Tibial artery (tissue), 4 donors: ENCODE measurements around the gene CNOT11.

ENCODE experiments used
- DNase-seq, 2 donors: peaks; one replicate each; pipeline ENCODE4 v3.0.0-alpha.2; 2019
- H3K27ac ChIP-seq, 2 donors: fragments of 200-600 bp; sonication (generic) in 1 of 2; 1 replicate in 1 of 2; 2 replicates in 1 of 2; pipeline ENCODE4 v1.5.1; 2018 to 2019; ENCODE audit warnings: mild to moderate bottlenecking in 1 of 2
- H3K27me3 ChIP-seq, 2 donors: fragments of 200-600 bp; sonication (generic) in 1 of 2; one replicate each; pipeline versions ENCODE4 v1.5.1 to v1.6.0; 2016 to 2019
- H3K36me3 ChIP-seq, 3 donors: fragments of 200-600 bp; sonication (generic) in 2 of 3; one replicate each; pipeline ENCODE4 v1.5.1; 2016 to 2019; ENCODE audit warnings: mild to moderate bottlenecking in 2 of 3
- H3K4me1 ChIP-seq, 4 donors: fragments of 200-600 bp; sonication (generic) in 2 of 4; 1 replicate in 3 of 4; 2 replicates in 1 of 4; pipeline ENCODE4 v1.5.1; 2016 to 2019
- H3K4me3 ChIP-seq, 2 donors: fragments of 200-600 bp; sonication (generic) in 1 of 2; 1 replicate in 1 of 2; 2 replicates in 1 of 2; pipeline ENCODE4 v1.5.1; 2018 to 2019; ENCODE audit warnings: mild to moderate bottlenecking in 2 of 2
- H3K9me3 ChIP-seq, 3 donors: fragments of 200-600 bp; sonication (generic) in 1 of 3; one replicate each; pipeline ENCODE4 v1.5.1; 2016 to 2019
- intact Hi-C: fragments of 100-400 bp; cut with DNase I; formaldehyde crosslinking; loops from one replicate; pipeline ENCODE4 v1.15.0; 2023; ENCODE audit warnings: low total_unique reads
- TF ChIP-seq, protein P1 (sequence below), 2 experiments: fragments of 200-600 bp in 1 of 2; fragments of 450-650 bp in 1 of 2; IDR thresholded peaks; one replicate each; pipeline ENCODE4 v1.5.1; 2017 to 2019; ENCODE audit warnings: antibody characterized with exemption in 2 of 2, mild to moderate bottlenecking in 1 of 2, moderate library complexity in 1 of 2

Gene CNOT11

DNA sequence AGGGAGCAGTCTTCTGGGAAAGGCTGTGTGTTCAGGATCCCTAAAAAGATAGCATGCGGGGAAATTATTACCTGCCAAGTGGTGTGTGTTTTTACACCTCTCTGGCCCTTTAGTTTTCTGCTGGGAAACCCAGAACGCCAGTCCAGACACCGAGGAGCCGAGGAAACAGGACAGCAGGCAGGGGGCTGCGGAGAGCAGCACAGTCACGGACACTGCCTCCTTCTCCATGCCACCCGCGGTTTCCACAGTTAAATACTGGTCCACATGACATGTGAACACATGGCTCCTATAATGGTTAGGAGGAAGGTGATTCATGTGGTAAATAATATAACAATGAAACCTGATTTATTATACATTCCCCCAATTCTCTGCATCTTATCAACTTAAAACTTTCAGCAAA lies 20.4 kb downstream of the CNOT11 start:
- H3K4me1 ChIP-seq, result no peaks in the 10 kb centered on the region
- TF ChIP-seq, protein P1, sequence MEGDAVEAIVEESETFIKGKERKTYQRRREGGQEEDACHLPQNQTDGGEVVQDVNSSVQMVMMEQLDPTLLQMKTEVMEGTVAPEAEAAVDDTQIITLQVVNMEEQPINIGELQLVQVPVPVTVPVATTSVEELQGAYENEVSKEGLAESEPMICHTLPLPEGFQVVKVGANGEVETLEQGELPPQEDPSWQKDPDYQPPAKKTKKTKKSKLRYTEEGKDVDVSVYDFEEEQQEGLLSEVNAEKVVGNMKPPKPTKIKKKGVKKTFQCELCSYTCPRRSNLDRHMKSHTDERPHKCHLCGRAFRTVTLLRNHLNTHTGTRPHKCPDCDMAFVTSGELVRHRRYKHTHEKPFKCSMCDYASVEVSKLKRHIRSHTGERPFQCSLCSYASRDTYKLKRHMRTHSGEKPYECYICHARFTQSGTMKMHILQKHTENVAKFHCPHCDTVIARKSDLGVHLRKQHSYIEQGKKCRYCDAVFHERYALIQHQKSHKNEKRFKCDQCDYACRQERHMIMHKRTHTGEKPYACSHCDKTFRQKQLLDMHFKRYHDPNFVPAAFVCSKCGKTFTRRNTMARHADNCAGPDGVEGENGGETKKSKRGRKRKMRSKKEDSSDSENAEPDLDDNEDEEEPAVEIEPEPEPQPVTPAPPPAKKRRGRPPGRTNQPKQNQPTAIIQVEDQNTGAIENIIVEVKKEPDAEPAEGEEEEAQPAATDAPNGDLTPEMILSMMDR (IDR thresholded peaks at IDR 0.05), result no peak
- no peaks in the 10 kb centered on the region for H3K9me3 ChIP-seq
- H3K36me3 ChIP-seq, result peaks cover 57 to 84% (median 69%) of the 10 kb centered on the region in 3 donors
- intact Hi-C loops, result no loop called here
- DNase-seq, result no peak
- no peak overlapping the region for H3K4me3 ChIP-seq
- H3K27me3 ChIP-seq, result no peaks in the 10 kb centered on the region
- no peak overlapping the region for H3K27ac ChIP-seq

DNA sequence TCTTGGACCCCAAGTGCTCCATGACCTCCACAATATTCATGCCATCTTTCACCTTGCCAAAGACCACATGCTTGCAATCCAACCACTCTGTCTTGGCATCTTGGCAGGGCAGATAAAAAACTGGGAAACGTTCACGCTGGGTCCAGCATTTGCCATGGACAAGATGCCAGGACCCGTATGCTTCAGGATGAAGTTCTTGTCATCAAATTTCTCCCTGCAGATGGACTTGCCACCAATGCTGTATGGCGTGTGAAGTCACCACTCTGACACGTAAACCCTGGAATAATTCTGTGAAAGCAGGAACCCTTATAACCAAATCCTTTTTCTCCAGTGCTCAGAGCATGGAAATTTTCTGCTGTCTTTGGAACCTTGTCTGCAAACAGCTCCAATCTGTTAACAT lies 21.5 kb downstream of the CNOT11 start:
- Histone ChIP-seq H3K36me3 (peaks cover 53 to 84% (median 69%) of the 10 kb centered on the region in 3 donors), H3K4me3 (no peak overlapping the region), H3K4me1 (no peaks in the 10 kb centered on the region), H3K27me3 (no peaks in the 10 kb centered on the region), H3K27ac (no peak overlapping the region), H3K9me3 (no peaks in the 10 kb centered on the region)
- intact Hi-C loops, result no loop called here
- TF ChIP-seq, protein P1 (IDR thresholded peaks at IDR 0.05), result no peak
- DNase-seq, result no peak

DNA sequence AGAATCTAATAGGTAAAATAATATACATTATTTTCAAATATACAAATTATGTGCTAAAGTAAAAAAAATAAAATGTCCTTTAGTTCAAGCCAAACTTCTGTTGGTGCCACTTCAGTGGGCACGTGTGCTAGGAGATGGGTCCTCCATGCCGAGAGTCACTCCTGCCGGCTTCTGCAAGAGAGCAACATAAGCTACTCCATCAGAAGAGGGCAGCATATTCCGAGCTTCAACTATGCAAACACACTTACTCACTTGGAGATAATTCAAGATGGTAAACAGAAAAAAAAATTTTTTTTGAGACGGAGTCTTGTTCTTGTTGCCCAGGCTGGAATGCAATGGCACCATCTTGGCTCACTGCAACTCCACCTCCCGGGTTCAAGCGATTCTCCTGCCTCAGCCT lies 24.4 kb downstream of the CNOT11 start:
- Histone ChIP-seq H3K9me3 (no peaks in the 10 kb centered on the region), H3K27ac (no peak overlapping the region), H3K4me3 (no peak overlapping the region), H3K4me1 (no peaks in the 10 kb centered on the region), H3K36me3 (peaks cover 46 to 84% (median 76%) of the 10 kb centered on the region in 3 donors), H3K27me3 (no peaks in the 10 kb centered on the region)
- TF ChIP-seq, protein P1 (IDR thresholded peaks at IDR 0.05), result no peak
- intact Hi-C loops, result no loop called here
- no peak for DNase-seq

DNA sequence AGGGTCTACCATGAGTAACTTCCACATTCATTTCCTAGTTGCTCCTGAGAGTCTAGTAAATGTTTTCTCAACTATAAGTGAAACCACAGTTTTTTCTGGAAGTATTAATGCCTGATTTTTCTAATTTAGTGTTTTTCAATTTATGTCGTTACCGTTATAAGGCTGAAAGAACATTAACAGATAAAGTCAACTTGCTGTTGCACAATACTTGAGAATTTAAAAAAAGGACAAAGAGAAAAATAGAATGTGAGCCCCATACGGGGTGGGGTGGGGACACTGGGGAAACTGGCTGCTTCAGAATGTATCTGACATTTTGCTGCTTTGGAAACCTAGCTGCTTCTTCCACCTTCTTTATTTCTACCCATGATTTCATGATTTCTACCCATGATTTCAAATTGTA lies 26.2 kb downstream of the CNOT11 start:
- Histone ChIP-seq H3K9me3 (no peaks in the 10 kb centered on the region), H3K27ac (no peak overlapping the region), H3K4me3 (no peak overlapping the region), H3K36me3 (peaks cover 45 to 83% (median 76%) of the 10 kb centered on the region in 3 donors), H3K4me1 (no peaks in the 10 kb centered on the region), H3K27me3 (no peaks in the 10 kb centered on the region)
- no peak for DNase-seq
- TF ChIP-seq, protein P1 (IDR thresholded peaks at IDR 0.05), result no peak
- intact Hi-C loops, result no loop called here

DNA sequence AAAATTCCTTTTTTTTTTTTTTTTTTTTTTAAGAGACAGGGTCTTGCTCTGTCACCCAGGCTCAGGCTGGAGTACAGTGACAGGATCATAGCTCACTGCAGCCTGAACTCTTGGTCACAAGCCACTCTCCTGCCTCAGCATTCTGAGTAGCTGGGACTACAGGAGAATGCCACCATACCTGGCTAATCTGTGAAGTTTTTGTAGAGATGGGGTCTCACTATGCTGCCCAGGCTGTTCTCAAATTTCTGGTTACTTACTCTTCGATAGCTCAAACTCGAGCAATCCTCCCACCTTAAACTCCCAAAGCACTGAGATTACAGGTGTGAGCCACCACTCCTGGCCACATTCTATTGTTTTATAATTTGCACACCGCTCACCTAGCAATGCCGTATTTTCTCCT lies 28.8 kb downstream of the CNOT11 start:
- TF ChIP-seq, protein P1 (IDR thresholded peaks at IDR 0.05), result no peak
- no peaks in the 10 kb centered on the region for H3K27me3 ChIP-seq
- intact Hi-C loops, result no loop called here
- H3K27ac ChIP-seq, result no peak overlapping the region
- H3K36me3 ChIP-seq, result peaks cover 60 to 90% (median 90%) of the 10 kb centered on the region in 3 donors
- H3K4me3 ChIP-seq, result no peak overlapping the region
- no peak for DNase-seq
- H3K9me3 ChIP-seq, result no peaks in the 10 kb centered on the region
- no peaks in the 10 kb centered on the region for H3K4me1 ChIP-seq

DNA sequence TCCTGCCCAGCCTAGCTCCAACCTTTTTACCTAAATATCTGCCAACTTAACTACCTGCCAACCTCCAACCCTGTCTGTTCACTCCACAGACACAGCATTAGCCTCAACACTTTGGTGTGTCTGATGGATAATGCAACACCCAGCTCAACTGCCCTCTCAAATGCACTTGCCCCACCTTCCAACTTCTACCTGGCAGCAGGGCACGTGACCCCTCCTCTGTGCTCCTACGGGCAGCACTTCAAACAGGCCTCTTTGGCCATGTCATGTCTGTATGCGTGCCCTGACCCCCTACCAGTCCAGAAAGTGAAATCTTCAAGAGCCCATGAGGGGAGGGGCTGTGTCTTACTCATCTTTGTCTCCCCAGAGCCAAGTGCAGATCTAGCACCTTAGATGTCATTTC lies 30.3 kb downstream of the CNOT11 start:
- intact Hi-C loops, result no loop called here

More for the DNA sequence above, 30.3 kb downstream of the CNOT11 start:
- Histone ChIP-seq H3K27me3 (no peaks in the 10 kb centered on the region), H3K4me3 (no peak overlapping the region), H3K4me1 (no peaks in the 10 kb centered on the region), H3K9me3 (no peaks in the 10 kb centered on the region), H3K36me3 (peaks cover 68 to 99% (median 95%) of the 10 kb centered on the region in 3 donors), H3K27ac (no peak overlapping the region)
- TF ChIP-seq, protein P1 (IDR thresholded peaks at IDR 0.05), result no peak
- DNase-seq, result no peak
